HCT116 (cell line): ENCODE results near the gene ARHGEF12.

ENCODE experiments used
- ATF3 ChIP-seq: IDR thresholded peaks from 2 replicates; pipeline ENCODE4 v1.6.1; 2012
- CBX3 ChIP-seq: IDR thresholded peaks from 2 replicates; pipeline ENCODE4 v1.6.1; 2012; ENCODE audit warnings: low read depth
- CTCF ChIP-seq, 3 experiments: fragments of 200-600 bp in 1 of 3; sonication (generic) in 1 of 3; IDR thresholded peaks in 2 of 3; conservative IDR thresholded peaks in 1 of 3; 2 replicates each; pipeline ENCODE4 v1.5.1; 2012 to 2017; ENCODE audit warnings: low read depth in 2 of 3, low read length in 2 of 3, antibody characterized with exemption in 1 of 3, borderline replicate concordance in 1 of 3, control low read depth in 1 of 3, mild to moderate bottlenecking in 1 of 3, mixed read lengths in 1 of 3, mixed run types in 1 of 3, moderate library complexity in 1 of 3; ENCODE audit not compliant: insufficient read depth in 1 of 3
- EGR1 ChIP-seq: IDR thresholded peaks from 2 replicates; pipeline ENCODE4 v1.6.1; 2012; ENCODE audit warnings: low read depth
- EZH2 ChIP-seq: fragments of 200-600 bp; sonication (generic); IDR thresholded peaks from 2 replicates; pipeline ENCODE4 v1.6.1; 2017; ENCODE audit warnings: antibody characterized with exemption, mixed run types
- MAX ChIP-seq: IDR thresholded peaks from 2 replicates; pipeline ENCODE4 v1.6.1; 2012
- POLR2A ChIP-seq: IDR thresholded peaks from 2 replicates; pipeline ENCODE4 v1.7.0; 2011; ENCODE audit warnings: borderline replicate concordance; ENCODE audit not compliant: insufficient read depth, insufficient read length; ENCODE audit errors: extremely low read depth
- POLR2AphosphoS5 ChIP-seq: IDR thresholded peaks from 2 replicates; pipeline ENCODE4 v1.6.1; 2011; ENCODE audit warnings: mild to moderate bottlenecking, low read depth, low read length, moderate library complexity
- RAD21 ChIP-seq: IDR thresholded peaks from 2 replicates; pipeline ENCODE4 v1.6.1; 2012; ENCODE audit warnings: low read depth, mild to moderate bottlenecking
- REST ChIP-seq: IDR thresholded peaks from 2 replicates; pipeline ENCODE4 v1.6.1; 2012; ENCODE audit warnings: low read depth
- SP1 ChIP-seq: IDR thresholded peaks from 2 replicates; pipeline ENCODE4 v1.6.1; 2012; ENCODE audit warnings: low read depth
- SRF ChIP-seq: IDR thresholded peaks from 2 replicates; pipeline ENCODE4 v1.6.1; 2012; ENCODE audit warnings: low read depth
- YY1 ChIP-seq: IDR thresholded peaks from 2 replicates; pipeline ENCODE4 v1.6.1; 2011; ENCODE audit warnings: low read length, low read depth, moderate library complexity, mild to moderate bottlenecking; ENCODE audit not compliant: insufficient replicate concordance; ENCODE audit errors: extremely low read depth
- ZNF274 ChIP-seq: fragments of 200-500 bp; sonication (Bioruptor generic); IDR thresholded peaks from 2 replicates; pipeline ENCODE4 v1.6.1; 2014; ENCODE audit warnings: mild to moderate bottlenecking, low read depth, low read length, inconsistent platforms

- no peak for TF ChIP-seq POLR2AphosphoS5
- no peak for TF ChIP-seq POLR2A
- TF ChIP-seq EZH2 = no peak
- no peak for TF ChIP-seq EGR1
- TF ChIP-seq REST = no peak
- TF ChIP-seq ZNF274 = no peak
- TF ChIP-seq SP1 = no peak
- TF ChIP-seq CTCF (IDR thresholded peaks at IDR 0.05 in 2 of 3, conservative IDR thresholded peaks at IDR 0.05 in 1 of 3; ENCODE audit: borderline replicate concordance in 1 of 3, insufficient read depth in 1 of 3, low read depth in 2 of 3, low read length in 2 of 3) = peak in 2 of 3 experiments; percentile 20 to 24; a peak in 2 of 6 replicates
- no peak for TF ChIP-seq SRF
- no peak for TF ChIP-seq CBX3
- peak; percentile 7 for TF ChIP-seq YY1
- no peak for TF ChIP-seq MAX
- no peak for TF ChIP-seq ATF3
- no peak for TF ChIP-seq RAD21
Measured at GRCh38 chr11:120512739-120513435, 176.7 kb downstream of the ARHGEF12 start.
